Endodermal cell (in vitro differentiated cells): ENCODE measurements around the gene TRMT112. TPM values are rescaled to one million over a fixed set of nuclear protein-coding genes. Genes with fewer than 3 reads are reported as not detected.

Source experiments
- DNase-seq: peaks from one replicate; pipeline ENCODE4 v3.0.0-alpha.2; 2017
- H3K27ac ChIP-seq: 2 replicates; pipeline ENCODE4 v1.5.1; 2013; ENCODE audit warnings: mild to moderate bottlenecking, low read depth, low read length, moderate library complexity
- H3K27me3 ChIP-seq: 2 replicates; pipeline ENCODE4 v1.6.1; 2013; ENCODE audit warnings: mild to moderate bottlenecking, low read length, moderate library complexity; ENCODE audit not compliant: insufficient read depth, control insufficient read depth, poor library complexity, severe bottlenecking
- H3K36me3 ChIP-seq: 2 replicates; pipeline ENCODE4 v1.7.0; 2013; ENCODE audit warnings: mild to moderate bottlenecking, low read length, moderate library complexity; ENCODE audit not compliant: control insufficient read depth, insufficient read depth
- H3K4me1 ChIP-seq: one replicate; pipeline ENCODE4 v1.7.0; 2013; ENCODE audit warnings: low read length; ENCODE audit not compliant: control insufficient read depth, insufficient read depth
- H3K4me3 ChIP-seq: 2 replicates; pipeline ENCODE4 v1.5.1; 2013; ENCODE audit warnings: mild to moderate bottlenecking, low read length, moderate library complexity
- H3K9ac ChIP-seq: 2 replicates; pipeline ENCODE4 v1.6.1; 2013; ENCODE audit warnings: mild to moderate bottlenecking, low read length, moderate library complexity; ENCODE audit not compliant: poor library complexity, severe bottlenecking; ENCODE audit errors: extremely low read depth
- H3K9me3 ChIP-seq: 2 replicates; pipeline ENCODE4 v1.6.1; 2013; ENCODE audit warnings: mild to moderate bottlenecking, low read length, moderate library complexity; ENCODE audit not compliant: control insufficient read depth
- H3K27ac Mint-ChIP-seq: 2 replicates; pipeline ENCODE4 v1.8.0; 2020; ENCODE audit warnings: mixed read lengths
- H3K27me3 Mint-ChIP-seq: 2 replicates; pipeline ENCODE4 v1.8.0; 2021; ENCODE audit warnings: mild to moderate bottlenecking, mixed read lengths; ENCODE audit not compliant: insufficient read depth
- H3K36me3 Mint-ChIP-seq: 2 replicates; pipeline ENCODE4 v1.8.0; 2020; ENCODE audit warnings: low read depth, mixed read lengths
- H3K4me1 Mint-ChIP-seq: 2 replicates; pipeline ENCODE4 v1.8.0; 2020; ENCODE audit warnings: mixed read lengths
- H3K4me3 Mint-ChIP-seq: 2 replicates; pipeline ENCODE4 v1.8.0; 2020; ENCODE audit warnings: mild to moderate bottlenecking, moderate library complexity, mixed read lengths
- H3K9me3 Mint-ChIP-seq: 2 replicates; pipeline ENCODE4 v1.8.0; 2020; ENCODE audit warnings: mild to moderate bottlenecking, mixed read lengths
- WGBS, 2 experiments: methylation state at CpG; one replicate each; pipeline versions ENCODE4 v1.1.5 to v1.1.7; 2013; ENCODE audit warnings: missing lambda C conversion rate in 2 of 2, mixed read lengths in 1 of 2; ENCODE audit not compliant: insufficient coverage in 1 of 2, insufficient read length in 1 of 2; 5-methylcytosine and 5-hydroxymethylcytosine counted together
- total RNA-seq, 2 donors: library from RNA; stranded (reverse); fragmentation: NEBNext Ultra II Directional in 1 of 2; extraction: Animal tissue kit (Norgen Biotek cat#: 25700) in 1 of 2; gene quantifications; 2 replicates in 1 of 2; 3 replicates in 1 of 2; pipeline ENCODE4 v1.2.1, GENCODE V29; 2021
- TF ChIP-seq, protein P1 (sequence below): fragments of 200-600 bp; sonication (generic); conservative IDR thresholded peaks from 2 replicates; pipeline ENCODE4 v1.5.0; 2021; ENCODE audit warnings: antibody characterized with exemption, mild to moderate bottlenecking

The TRMT112 gene
- total RNA-seq, 2 donors from 2014 or later, result 265 to 352 TPM

- Histone ChIP-seq H3K9ac (no peak overlapping the region), H3K27me3 (no peaks in the 10 kb centered on the region), H3K27ac (no peak overlapping the region), H3K36me3 (peaks cover 5% of the 10 kb centered on the region), H3K4me1 (peaks cover 7% of the 10 kb centered on the region), H3K9me3 (no peaks in the 10 kb centered on the region), H3K4me3 (no peak overlapping the region)
- H3K4me1 Mint-ChIP-seq, result peaks cover 15% of the 10 kb centered on the region
- peaks cover 7% of the 10 kb centered on the region for H3K36me3 Mint-ChIP-seq
- H3K9me3 Mint-ChIP-seq, result no peaks in the 10 kb centered on the region
- H3K27ac Mint-ChIP-seq, result no peak overlapping the region
- WGBS, 2 experiments, result 81% methylated on average over 11 to 25 of the region's 25 CpGs
- peak overlapping the region; percentile 3 for H3K4me3 Mint-ChIP-seq
- peak; percentile 97 for DNase-seq
- TF ChIP-seq, protein P1, sequence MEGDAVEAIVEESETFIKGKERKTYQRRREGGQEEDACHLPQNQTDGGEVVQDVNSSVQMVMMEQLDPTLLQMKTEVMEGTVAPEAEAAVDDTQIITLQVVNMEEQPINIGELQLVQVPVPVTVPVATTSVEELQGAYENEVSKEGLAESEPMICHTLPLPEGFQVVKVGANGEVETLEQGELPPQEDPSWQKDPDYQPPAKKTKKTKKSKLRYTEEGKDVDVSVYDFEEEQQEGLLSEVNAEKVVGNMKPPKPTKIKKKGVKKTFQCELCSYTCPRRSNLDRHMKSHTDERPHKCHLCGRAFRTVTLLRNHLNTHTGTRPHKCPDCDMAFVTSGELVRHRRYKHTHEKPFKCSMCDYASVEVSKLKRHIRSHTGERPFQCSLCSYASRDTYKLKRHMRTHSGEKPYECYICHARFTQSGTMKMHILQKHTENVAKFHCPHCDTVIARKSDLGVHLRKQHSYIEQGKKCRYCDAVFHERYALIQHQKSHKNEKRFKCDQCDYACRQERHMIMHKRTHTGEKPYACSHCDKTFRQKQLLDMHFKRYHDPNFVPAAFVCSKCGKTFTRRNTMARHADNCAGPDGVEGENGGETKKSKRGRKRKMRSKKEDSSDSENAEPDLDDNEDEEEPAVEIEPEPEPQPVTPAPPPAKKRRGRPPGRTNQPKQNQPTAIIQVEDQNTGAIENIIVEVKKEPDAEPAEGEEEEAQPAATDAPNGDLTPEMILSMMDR, result peak; percentile 83
- H3K27me3 Mint-ChIP-seq, result no peaks in the 10 kb centered on the region
Observed at GRCh38 chr11:64356498-64357411, 39.4 kb upstream of the TRMT112 start.

GRCh38 chr11:64355078-64355940 lies 38.0 kb upstream of the TRMT112 start:
- 12 to 25% methylated on average over 3 to 20 of the region's 23 CpGs for WGBS, 2 experiments
- Mint-ChIP-seq H3K9me3 (no peaks in the 10 kb centered on the region), H3K36me3 (no peaks in the 10 kb centered on the region), H3K4me1 (peaks cover 15% of the 10 kb centered on the region), H3K27ac (peak overlapping the region; percentile 76), H3K4me3 (no peak overlapping the region), H3K27me3 (no peaks in the 10 kb centered on the region)
- H3K9ac ChIP-seq, result no peak overlapping the region
- no peaks in the 10 kb centered on the region for H3K36me3 ChIP-seq
- H3K27ac ChIP-seq, result peak overlapping the region; percentile 9
- peak; percentile 94 for DNase-seq
- no peaks in the 10 kb centered on the region for H3K9me3 ChIP-seq
- TF ChIP-seq, protein P1, result peak; percentile 77
- H3K4me1 ChIP-seq, result peaks cover 7% of the 10 kb centered on the region
- no peak overlapping the region for H3K4me3 ChIP-seq
- no peaks in the 10 kb centered on the region for H3K27me3 ChIP-seq

DNA sequence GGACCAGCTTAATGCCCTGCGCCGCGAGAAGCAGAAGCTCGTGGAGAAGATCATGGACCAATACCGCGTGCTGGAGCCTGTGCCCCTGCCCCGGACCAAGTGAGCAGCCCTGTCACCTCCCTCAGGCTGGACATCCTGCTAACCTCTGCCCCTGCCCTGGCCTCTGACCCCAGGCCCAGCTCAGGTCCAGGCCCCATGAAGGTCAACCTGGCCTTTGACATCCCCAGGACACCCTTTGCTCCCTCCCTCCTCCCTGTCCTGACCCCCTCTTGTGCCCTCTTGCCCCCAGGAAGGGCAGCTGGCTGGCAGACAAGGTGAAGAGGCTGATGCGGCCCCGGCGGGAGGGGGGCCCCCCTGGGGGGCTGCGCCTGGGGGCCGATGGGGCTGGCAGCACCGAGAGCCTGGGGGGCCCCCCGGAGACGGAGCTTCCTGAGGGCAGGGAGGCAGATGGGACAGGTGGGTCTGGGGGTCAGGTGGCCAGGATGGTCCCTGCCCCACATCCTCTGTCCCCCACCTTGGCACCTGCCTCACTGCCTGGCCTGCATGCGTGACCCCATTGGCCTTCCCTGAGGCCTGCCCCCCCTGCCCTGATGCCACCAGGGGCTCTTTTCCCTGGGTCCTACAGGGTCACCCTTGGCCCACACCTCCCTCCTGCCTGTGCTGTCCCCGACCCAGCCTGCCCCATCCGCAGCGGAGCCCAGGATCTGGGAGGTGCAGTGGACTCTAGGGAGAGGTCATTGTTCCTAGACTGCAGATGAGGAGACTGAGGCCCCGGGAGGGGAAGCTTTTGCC lies 36.6 kb upstream of the TRMT112 start:
- TF ChIP-seq, protein P1, result no peak
- Mint-ChIP-seq H3K27ac (no peak overlapping the region), H3K27me3 (no peaks in the 10 kb centered on the region), H3K4me1 (peaks cover 7% of the 10 kb centered on the region), H3K36me3 (no peaks in the 10 kb centered on the region), H3K4me3 (no peak overlapping the region), H3K9me3 (no peaks in the 10 kb centered on the region)
- no peak overlapping the region for H3K27ac ChIP-seq
- WGBS, 2 experiments, result 88 to 96% methylated on average over 11 to 20 of the region's 20 CpGs
- DNase-seq, result peak; percentile 55
- H3K4me1 ChIP-seq, result peaks cover 7% of the 10 kb centered on the region
- H3K9ac ChIP-seq, result no peak overlapping the region
- no peaks in the 10 kb centered on the region for H3K9me3 ChIP-seq
- H3K4me3 ChIP-seq, result no peak overlapping the region
- no peaks in the 10 kb centered on the region for H3K36me3 ChIP-seq
- no peaks in the 10 kb centered on the region for H3K27me3 ChIP-seq
